GM12873 (cell line): ENCODE measurements around the gene MAGI2.

Experiments used
- CTCF ChIP-seq: IDR thresholded peaks from 2 replicates; pipeline ENCODE4 v1.5.1; 2012; ENCODE audit warnings: low read depth, mild to moderate bottlenecking, moderate library complexity, low read length, control low read depth; ENCODE audit not compliant: insufficient read depth; ENCODE audit errors: missing control alignments

Gene MAGI2

GRCh38 chr7:78323118-78323517 is 1130.3 kb downstream of the MAGI2 start:
- no peak for TF ChIP-seq CTCF

- no peak for TF ChIP-seq CTCF
Observed at GRCh38 chr7:78317371-78317770, 1136.1 kb downstream of the MAGI2 start.

- TF ChIP-seq CTCF, result no peak
Observed at GRCh38 chr7:78316110-78316509, 1137.4 kb downstream of the MAGI2 start.

GRCh38 chr7:78315119-78315518 is 1138.3 kb downstream of the MAGI2 start:
- TF ChIP-seq CTCF, result no peak

- no peak for TF ChIP-seq CTCF
Observed at GRCh38 chr7:78311181-78311580, 1142.3 kb downstream of the MAGI2 start.

- TF ChIP-seq CTCF, result no peak
Observed at GRCh38 chr7:78307892-78308291, 1145.6 kb downstream of the MAGI2 start.

- no peak for TF ChIP-seq CTCF
Observed at GRCh38 chr7:78306634-78307033, 1146.8 kb downstream of the MAGI2 start.

GRCh38 chr7:78301407-78301806 is 1152.1 kb downstream of the MAGI2 start:
- TF ChIP-seq CTCF, result no peak
